Ishikawa (cell line): ENCODE data around the gene KAT8.

Source experiments
- CEBPB ChIP-seq: IDR thresholded peaks from 2 replicates; pipeline ENCODE4 v1.6.1; 2012
- CREB1 ChIP-seq: IDR thresholded peaks from 2 replicates; pipeline ENCODE4 v1.6.1; 2012; ENCODE audit warnings: low read depth
- EGR1 ChIP-seq: IDR thresholded peaks from 2 replicates; pipeline ENCODE4 v1.6.1; 2012
- EP300 ChIP-seq: IDR thresholded peaks from 2 replicates; pipeline ENCODE4 v1.6.1; 2012; ENCODE audit warnings: borderline replicate concordance
- FOXM1 ChIP-seq: IDR thresholded peaks from 2 replicates; pipeline ENCODE4 v1.6.1; 2012; ENCODE audit warnings: low read depth, borderline replicate concordance
- NFIC ChIP-seq: IDR thresholded peaks from 2 replicates; pipeline ENCODE4 v1.6.1; 2012
- RAD21 ChIP-seq: IDR thresholded peaks from 2 replicates; pipeline ENCODE4 v1.6.1; 2012; ENCODE audit warnings: low read depth
- TAF1 ChIP-seq: IDR thresholded peaks from 2 replicates; pipeline ENCODE4 v1.6.1; 2012; ENCODE audit warnings: low read depth, mild to moderate bottlenecking
- TCF12 ChIP-seq: IDR thresholded peaks from 2 replicates; pipeline ENCODE4 v1.6.1; 2012; ENCODE audit warnings: low read depth
- TEAD4 ChIP-seq: IDR thresholded peaks from 2 replicates; pipeline ENCODE4 v1.6.1; 2012
- YY1 ChIP-seq: IDR thresholded peaks from 2 replicates; pipeline ENCODE4 v1.6.1; 2012; ENCODE audit warnings: low read depth
- ZBTB7A ChIP-seq: IDR thresholded peaks from 2 replicates; pipeline ENCODE4 v1.6.1; 2012; ENCODE audit warnings: low read depth
- TF ChIP-seq, protein P1 (sequence below): IDR thresholded peaks from 2 replicates; pipeline ENCODE4 v1.6.1; 2012; ENCODE audit warnings: low read depth, mild to moderate bottlenecking
- TF ChIP-seq, protein P2 (sequence below): IDR thresholded peaks from 2 replicates; pipeline ENCODE4 v1.6.1; 2012
- TF ChIP-seq, protein P3 (sequence below): IDR thresholded peaks from 2 replicates; pipeline ENCODE4 v1.6.1; 2012

KAT8 gene

DNA sequence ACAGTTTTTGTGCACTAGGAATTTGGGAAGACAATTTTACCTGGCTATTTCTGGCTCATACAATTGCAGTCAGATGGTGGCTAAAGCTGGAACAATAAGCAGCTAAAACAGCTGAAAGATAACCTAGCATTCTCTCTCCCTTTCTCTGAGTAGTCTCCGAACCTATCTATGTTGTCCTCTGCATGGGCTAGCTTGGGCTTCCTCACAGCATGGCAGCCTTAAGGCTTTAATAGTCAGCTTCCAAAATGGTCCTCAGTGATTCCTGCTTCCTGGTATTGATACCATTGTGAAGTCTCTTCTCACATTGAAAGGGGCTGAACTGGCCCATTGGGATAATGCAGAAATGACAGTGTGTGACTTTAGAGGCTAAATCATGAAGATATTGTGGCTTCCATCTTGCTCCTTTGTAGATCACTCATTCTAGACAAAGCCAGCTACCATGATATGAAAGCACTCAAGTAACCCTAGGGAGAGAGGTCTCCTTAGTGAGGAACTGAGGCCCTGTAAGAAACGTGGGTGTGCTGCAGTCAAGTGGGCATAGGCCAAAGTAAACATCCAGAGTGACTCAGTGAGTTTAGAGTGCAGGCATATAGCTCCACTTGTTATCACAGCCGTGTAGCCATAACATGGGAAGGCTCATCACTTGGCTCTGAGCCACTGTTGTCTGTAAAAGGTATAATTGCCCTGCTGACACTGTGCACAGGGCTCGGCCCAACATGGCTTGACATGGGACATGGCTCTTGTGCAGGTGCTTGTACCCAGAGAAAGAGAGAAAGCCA is 17.4 kb upstream of the KAT8 start:
- TF ChIP-seq TAF1 = no peak
- TF ChIP-seq, protein P1, sequence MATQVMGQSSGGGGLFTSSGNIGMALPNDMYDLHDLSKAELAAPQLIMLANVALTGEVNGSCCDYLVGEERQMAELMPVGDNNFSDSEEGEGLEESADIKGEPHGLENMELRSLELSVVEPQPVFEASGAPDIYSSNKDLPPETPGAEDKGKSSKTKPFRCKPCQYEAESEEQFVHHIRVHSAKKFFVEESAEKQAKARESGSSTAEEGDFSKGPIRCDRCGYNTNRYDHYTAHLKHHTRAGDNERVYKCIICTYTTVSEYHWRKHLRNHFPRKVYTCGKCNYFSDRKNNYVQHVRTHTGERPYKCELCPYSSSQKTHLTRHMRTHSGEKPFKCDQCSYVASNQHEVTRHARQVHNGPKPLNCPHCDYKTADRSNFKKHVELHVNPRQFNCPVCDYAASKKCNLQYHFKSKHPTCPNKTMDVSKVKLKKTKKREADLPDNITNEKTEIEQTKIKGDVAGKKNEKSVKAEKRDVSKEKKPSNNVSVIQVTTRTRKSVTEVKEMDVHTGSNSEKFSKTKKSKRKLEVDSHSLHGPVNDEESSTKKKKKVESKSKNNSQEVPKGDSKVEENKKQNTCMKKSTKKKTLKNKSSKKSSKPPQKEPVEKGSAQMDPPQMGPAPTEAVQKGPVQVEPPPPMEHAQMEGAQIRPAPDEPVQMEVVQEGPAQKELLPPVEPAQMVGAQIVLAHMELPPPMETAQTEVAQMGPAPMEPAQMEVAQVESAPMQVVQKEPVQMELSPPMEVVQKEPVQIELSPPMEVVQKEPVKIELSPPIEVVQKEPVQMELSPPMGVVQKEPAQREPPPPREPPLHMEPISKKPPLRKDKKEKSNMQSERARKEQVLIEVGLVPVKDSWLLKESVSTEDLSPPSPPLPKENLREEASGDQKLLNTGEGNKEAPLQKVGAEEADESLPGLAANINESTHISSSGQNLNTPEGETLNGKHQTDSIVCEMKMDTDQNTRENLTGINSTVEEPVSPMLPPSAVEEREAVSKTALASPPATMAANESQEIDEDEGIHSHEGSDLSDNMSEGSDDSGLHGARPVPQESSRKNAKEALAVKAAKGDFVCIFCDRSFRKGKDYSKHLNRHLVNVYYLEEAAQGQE = no peak

DNA sequence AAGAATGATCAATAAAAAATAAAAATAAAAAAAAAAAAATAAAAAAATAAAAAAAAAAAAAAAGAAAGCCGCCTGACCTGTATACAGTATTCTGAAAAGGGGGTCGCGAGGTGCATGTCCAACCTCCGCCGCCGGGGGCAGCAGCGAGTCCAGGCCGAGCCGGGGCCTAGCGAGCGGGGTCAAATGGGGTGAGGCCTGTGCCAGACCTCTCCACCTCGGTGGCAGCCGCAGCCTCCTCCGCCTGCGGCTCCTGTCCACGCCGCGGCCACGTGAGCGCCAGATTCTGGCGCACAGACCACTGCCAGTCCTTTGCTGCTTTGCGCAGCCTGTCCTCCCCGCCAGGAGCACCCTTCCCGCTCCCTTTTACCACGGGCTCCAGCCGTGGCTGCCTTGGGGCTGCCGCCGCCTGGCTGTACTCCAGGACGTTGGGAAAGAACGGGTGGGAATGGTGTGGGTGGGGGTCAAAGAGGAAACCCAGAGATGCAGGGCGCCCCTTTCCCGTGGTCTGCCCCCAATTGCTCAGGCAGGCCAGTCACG is 11.7 kb upstream of the KAT8 start:
- TF ChIP-seq, protein P2, sequence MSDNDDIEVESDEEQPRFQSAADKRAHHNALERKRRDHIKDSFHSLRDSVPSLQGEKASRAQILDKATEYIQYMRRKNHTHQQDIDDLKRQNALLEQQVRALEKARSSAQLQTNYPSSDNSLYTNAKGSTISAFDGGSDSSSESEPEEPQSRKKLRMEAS = peak; percentile 41
- no peak for TF ChIP-seq EP300
- no peak for TF ChIP-seq TAF1
- peak; percentile 77; the same call in 1 of the 2 replicates for TF ChIP-seq ZBTB7A
- TF ChIP-seq RAD21 = peak; percentile 58; the same call in 1 of the 2 replicates

DNA sequence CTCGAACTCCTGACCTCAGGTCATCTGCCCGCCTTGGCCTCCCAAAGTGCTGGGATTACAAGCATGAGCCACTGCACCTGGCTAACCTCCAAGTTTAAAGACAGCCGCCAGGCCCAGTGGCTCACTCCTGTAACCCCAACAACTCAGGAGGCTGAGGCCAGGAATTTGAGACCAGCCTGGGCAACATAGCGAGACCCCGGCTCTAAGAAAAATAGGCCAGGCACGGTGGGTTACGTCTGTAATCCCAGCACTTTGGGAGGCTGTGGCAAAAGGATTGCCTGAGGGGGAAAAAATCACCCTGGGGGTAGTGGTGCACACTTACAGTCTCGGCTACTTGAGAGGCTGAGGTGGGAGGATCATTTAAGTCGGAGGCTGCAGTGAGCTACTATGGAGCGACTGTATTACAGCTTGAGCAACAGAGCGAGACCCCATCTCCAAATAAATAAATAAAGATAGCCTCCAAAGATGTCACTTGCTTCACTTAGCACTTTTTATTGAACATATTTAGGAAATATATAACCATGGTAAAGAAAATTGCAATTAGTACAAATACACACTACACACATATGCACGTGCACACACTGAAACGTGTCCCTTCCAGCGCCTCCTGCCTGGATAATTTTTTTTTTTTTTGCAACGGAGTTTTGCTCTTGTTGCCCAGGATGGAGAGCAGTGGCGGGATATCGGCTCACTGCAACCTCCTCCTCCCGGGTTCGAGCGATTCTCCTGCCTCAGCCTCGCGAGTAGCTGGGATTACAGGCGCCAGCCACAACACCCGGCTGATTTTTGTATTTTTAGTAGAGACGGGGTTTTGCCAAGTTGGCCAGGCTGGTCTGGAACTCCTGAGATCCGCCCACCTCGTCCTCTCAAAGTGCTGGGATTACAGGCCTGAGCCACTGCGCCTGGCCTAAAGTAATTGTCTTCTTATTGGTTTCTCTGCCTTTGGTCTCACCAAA is 10.7 kb upstream of the KAT8 start:
- TF ChIP-seq EGR1 (no peak), TEAD4 (no peak), TAF1 (no peak), EP300 (no peak), FOXM1 (no peak), NFIC (no peak), CEBPB (no peak), CREB1 (no peak), YY1 (no peak), RAD21 (no peak), TCF12 (no peak), ZBTB7A (no peak)
- TF ChIP-seq, protein P2 = no peak
- TF ChIP-seq, protein P1 = no peak
- TF ChIP-seq, protein P3, sequence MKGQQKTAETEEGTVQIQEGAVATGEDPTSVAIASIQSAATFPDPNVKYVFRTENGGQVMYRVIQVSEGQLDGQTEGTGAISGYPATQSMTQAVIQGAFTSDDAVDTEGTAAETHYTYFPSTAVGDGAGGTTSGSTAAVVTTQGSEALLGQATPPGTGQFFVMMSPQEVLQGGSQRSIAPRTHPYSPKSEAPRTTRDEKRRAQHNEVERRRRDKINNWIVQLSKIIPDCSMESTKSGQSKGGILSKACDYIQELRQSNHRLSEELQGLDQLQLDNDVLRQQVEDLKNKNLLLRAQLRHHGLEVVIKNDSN = no peak

DNA sequence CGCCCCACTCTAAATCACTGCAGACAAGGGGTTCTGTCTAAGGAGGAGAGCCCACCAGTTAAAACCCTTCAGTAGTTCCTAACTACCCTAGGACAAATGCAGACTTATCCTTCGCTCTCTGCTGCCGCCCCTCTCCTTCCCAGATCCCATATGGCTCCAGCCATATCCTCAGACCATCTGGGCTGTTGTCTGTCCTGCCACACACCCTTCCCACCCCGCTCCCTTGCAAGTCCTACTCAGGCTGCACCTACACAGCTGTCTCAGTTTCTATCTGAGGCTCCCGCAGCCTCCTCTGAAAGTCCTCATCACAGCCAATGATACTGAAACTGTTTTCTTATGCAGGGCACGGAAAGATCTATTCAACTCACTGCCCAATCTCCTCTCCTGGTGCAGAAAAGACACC is 10.0 kb upstream of the KAT8 start:
- TF ChIP-seq, protein P1 = no peak
- no peak for TF ChIP-seq CREB1
- TF ChIP-seq, protein P3 = no peak
- no peak for TF ChIP-seq YY1
- TF ChIP-seq TCF12 = no peak
- no peak for TF ChIP-seq TAF1
- TF ChIP-seq, protein P2 = no peak
- TF ChIP-seq FOXM1 = no peak
- no peak for TF ChIP-seq ZBTB7A
- TF ChIP-seq RAD21 = no peak
- no peak for TF ChIP-seq TEAD4
- TF ChIP-seq NFIC = no peak
- no peak for TF ChIP-seq EP300
- TF ChIP-seq EGR1 = no peak
- no peak for TF ChIP-seq CEBPB
